Measurements from ENCODE around the gene ZFYVE27.

Gene ZFYVE27

GRCh38 chr10:97754726-97755125 lies 17.8 kb downstream of the ZFYVE27 start:
- H3K9me3 ChIP-seq (ENCODE audit: insufficient read depth, low read depth, low read length): no peaks in the 10 kb centered on the region
- H3K4me1 ChIP-seq (ENCODE audit: insufficient read depth, low read length): no peaks in the 10 kb centered on the region
- no peak overlapping the region for H3K4me3 ChIP-seq (ENCODE audit: low read length)
- H3K27ac ChIP-seq (ENCODE audit: low read depth, low read length): no peak overlapping the region
- H3K27me3 ChIP-seq (ENCODE audit: insufficient read depth, low read length): no peaks in the 10 kb centered on the region
- no peak overlapping the region for H3K9ac ChIP-seq (ENCODE audit: low read depth, low read length)
- 82% methylated on average over 3 of the region's 4 CpGs for WGBS
- H3K36me3 ChIP-seq (ENCODE audit: insufficient read depth, low read length): peaks cover 77% of the 10 kb centered on the region

GRCh38 chr10:97755718-97756117 lies 18.8 kb downstream of the ZFYVE27 start:
- Histone ChIP-seq H3K4me3 (ENCODE audit: low read length) (no peak overlapping the region), H3K36me3 (ENCODE audit: insufficient read depth, low read length) (peaks cover 77% of the 10 kb centered on the region), H3K27ac (ENCODE audit: low read depth, low read length) (no peak overlapping the region), H3K27me3 (ENCODE audit: insufficient read depth, low read length) (no peaks in the 10 kb centered on the region), H3K9me3 (ENCODE audit: insufficient read depth, low read depth, low read length) (no peaks in the 10 kb centered on the region), H3K4me1 (ENCODE audit: insufficient read depth, low read length) (no peaks in the 10 kb centered on the region), H3K9ac (ENCODE audit: low read depth, low read length) (no peak overlapping the region)
- WGBS: 90% methylated on average over 6 of the region's 6 CpGs

- 96% methylated on average over 6 of the region's 6 CpGs for WGBS
- Histone ChIP-seq H3K9ac (ENCODE audit: low read depth, low read length) (no peak overlapping the region), H3K27me3 (ENCODE audit: insufficient read depth, low read length) (no peaks in the 10 kb centered on the region), H3K36me3 (ENCODE audit: insufficient read depth, low read length) (peaks cover 59% of the 10 kb centered on the region), H3K4me3 (ENCODE audit: low read length) (no peak overlapping the region), H3K4me1 (ENCODE audit: insufficient read depth, low read length) (peaks cover under 1% of the 10 kb centered on the region; the same call in 1 of the 2 replicates), H3K27ac (ENCODE audit: low read depth, low read length) (no peak overlapping the region), H3K9me3 (ENCODE audit: insufficient read depth, low read depth, low read length) (no peaks in the 10 kb centered on the region)
These were observed 20.5 kb downstream of the ZFYVE27 start for GRCh38 chr10:97757471-97757870.

GRCh38 chr10:97759158-97759887 lies 22.4 kb downstream of the ZFYVE27 start:
- Histone ChIP-seq H3K27ac (ENCODE audit: low read depth, low read length) (no peak overlapping the region), H3K4me3 (ENCODE audit: low read length) (no peak overlapping the region), H3K9ac (ENCODE audit: low read depth, low read length) (no peak overlapping the region), H3K4me1 (ENCODE audit: insufficient read depth, low read length) (peaks cover 13% of the 10 kb centered on the region), H3K36me3 (ENCODE audit: insufficient read depth, low read length) (peaks cover 42% of the 10 kb centered on the region), H3K27me3 (ENCODE audit: insufficient read depth, low read length) (no peaks in the 10 kb centered on the region), H3K9me3 (ENCODE audit: insufficient read depth, low read depth, low read length) (no peaks in the 10 kb centered on the region)
- WGBS: 58% methylated on average over 4 of the region's 5 CpGs

GRCh38 chr10:97759946-97760345 lies 23.0 kb downstream of the ZFYVE27 start:
- no peak overlapping the region for H3K4me3 ChIP-seq (ENCODE audit: low read length)
- 89% methylated on average over 5 of the region's 5 CpGs for WGBS
- H3K36me3 ChIP-seq (ENCODE audit: insufficient read depth, low read length): peaks cover 35% of the 10 kb centered on the region
- H3K4me1 ChIP-seq (ENCODE audit: insufficient read depth, low read length): peaks cover 15% of the 10 kb centered on the region
- H3K27me3 ChIP-seq (ENCODE audit: insufficient read depth, low read length): no peaks in the 10 kb centered on the region
- H3K9ac ChIP-seq (ENCODE audit: low read depth, low read length): no peak overlapping the region
- no peaks in the 10 kb centered on the region for H3K9me3 ChIP-seq (ENCODE audit: insufficient read depth, low read depth, low read length)
- H3K27ac ChIP-seq (ENCODE audit: low read depth, low read length): no peak overlapping the region

GRCh38 chr10:97760461-97761257 lies 23.7 kb downstream of the ZFYVE27 start:
- 91% methylated on average over 11 of the region's 11 CpGs for WGBS
- Histone ChIP-seq H3K27me3 (ENCODE audit: insufficient read depth, low read length) (no peaks in the 10 kb centered on the region), H3K9ac (ENCODE audit: low read depth, low read length) (no peak overlapping the region), H3K4me3 (ENCODE audit: low read length) (no peak overlapping the region), H3K27ac (ENCODE audit: low read depth, low read length) (no peak overlapping the region), H3K36me3 (ENCODE audit: insufficient read depth, low read length) (peaks cover 28% of the 10 kb centered on the region), H3K4me1 (ENCODE audit: insufficient read depth, low read length) (peaks cover 15% of the 10 kb centered on the region), H3K9me3 (ENCODE audit: insufficient read depth, low read depth, low read length) (no peaks in the 10 kb centered on the region)

GRCh38 chr10:97761331-97761865 lies 24.5 kb downstream of the ZFYVE27 start:
- no peak overlapping the region for H3K27ac ChIP-seq (ENCODE audit: low read depth, low read length)
- 97% methylated on average over 8 of the region's 8 CpGs for WGBS

GRCh38 chr10:97762056-97762455 lies 25.1 kb downstream of the ZFYVE27 start:
- H3K27ac ChIP-seq (ENCODE audit: low read depth, low read length): no peak overlapping the region
- H3K4me1 ChIP-seq (ENCODE audit: insufficient read depth, low read length): peaks cover 15% of the 10 kb centered on the region
- no peaks in the 10 kb centered on the region for H3K27me3 ChIP-seq (ENCODE audit: insufficient read depth, low read length)
- 96% methylated on average over 10 of the region's 10 CpGs for WGBS
- H3K9me3 ChIP-seq (ENCODE audit: insufficient read depth, low read depth, low read length): no peaks in the 10 kb centered on the region
- peaks cover 20% of the 10 kb centered on the region for H3K36me3 ChIP-seq (ENCODE audit: insufficient read depth, low read length)
- H3K4me3 ChIP-seq (ENCODE audit: low read length): no peak overlapping the region
- H3K9ac ChIP-seq (ENCODE audit: low read depth, low read length): no peak overlapping the region

More at GRCh38 chr10:97761331-97761865, 24.5 kb downstream of the ZFYVE27 start:
- no peaks in the 10 kb centered on the region for H3K27me3 ChIP-seq (ENCODE audit: insufficient read depth, low read length)
- no peak overlapping the region for H3K4me3 ChIP-seq (ENCODE audit: low read length)
- no peaks in the 10 kb centered on the region for H3K9me3 ChIP-seq (ENCODE audit: insufficient read depth, low read depth, low read length)
- H3K9ac ChIP-seq (ENCODE audit: low read depth, low read length): no peak overlapping the region
- H3K4me1 ChIP-seq (ENCODE audit: insufficient read depth, low read length): peaks cover 15% of the 10 kb centered on the region
- H3K36me3 ChIP-seq (ENCODE audit: insufficient read depth, low read length): peaks cover 21% of the 10 kb centered on the region

GRCh38 chr10:97762816-97763215 lies 25.9 kb downstream of the ZFYVE27 start:
- H3K4me3 ChIP-seq (ENCODE audit: low read length): no peak overlapping the region
- WGBS: 54% methylated on average over 5 of the region's 5 CpGs
- H3K36me3 ChIP-seq (ENCODE audit: insufficient read depth, low read length): peaks cover 13% of the 10 kb centered on the region
- H3K27me3 ChIP-seq (ENCODE audit: insufficient read depth, low read length): no peaks in the 10 kb centered on the region
- H3K27ac ChIP-seq (ENCODE audit: low read depth, low read length): 0 out of 2 replicates have a peak overlapping the region, but pooled peaks have one; percentile 9
- H3K9ac ChIP-seq (ENCODE audit: low read depth, low read length): no peak overlapping the region
- no peaks in the 10 kb centered on the region for H3K9me3 ChIP-seq (ENCODE audit: insufficient read depth, low read depth, low read length)
- peaks cover 15% of the 10 kb centered on the region for H3K4me1 ChIP-seq (ENCODE audit: insufficient read depth, low read length)

GRCh38 chr10:97763411-97763810 lies 26.5 kb downstream of the ZFYVE27 start:
- Histone ChIP-seq H3K36me3 (ENCODE audit: insufficient read depth, low read length) (peaks cover 12% of the 10 kb centered on the region), H3K27me3 (ENCODE audit: insufficient read depth, low read length) (no peaks in the 10 kb centered on the region), H3K27ac (ENCODE audit: low read depth, low read length) (peak overlapping the region; percentile 9; the same call in 1 of the 2 replicates), H3K4me3 (ENCODE audit: low read length) (no peak overlapping the region), H3K9ac (ENCODE audit: low read depth, low read length) (no peak overlapping the region), H3K9me3 (ENCODE audit: insufficient read depth, low read depth, low read length) (no peaks in the 10 kb centered on the region), H3K4me1 (ENCODE audit: insufficient read depth, low read length) (peaks cover 15% of the 10 kb centered on the region)
- WGBS: 92% methylated on average over 2 of the region's 2 CpGs

GRCh38 chr10:97763947-97764346 lies 27.0 kb downstream of the ZFYVE27 start:
- peaks cover under 1% of the 10 kb centered on the region; the same call in 1 of the 2 replicates for H3K27me3 ChIP-seq (ENCODE audit: insufficient read depth, low read length)
- H3K9ac ChIP-seq (ENCODE audit: low read depth, low read length): no peak overlapping the region
- H3K4me1 ChIP-seq (ENCODE audit: insufficient read depth, low read length): peaks cover 15% of the 10 kb centered on the region
- H3K36me3 ChIP-seq (ENCODE audit: insufficient read depth, low read length): peaks cover 12% of the 10 kb centered on the region
- 95% methylated on average over 3 of the region's 3 CpGs for WGBS
- H3K9me3 ChIP-seq (ENCODE audit: insufficient read depth, low read depth, low read length): no peaks in the 10 kb centered on the region
- no peak overlapping the region for H3K27ac ChIP-seq (ENCODE audit: low read depth, low read length)
- H3K4me3 ChIP-seq (ENCODE audit: low read length): no peak overlapping the region
